GM12875 (cell line): ENCODE measurements around the gene MYCBP.

ENCODE experiments used
- H3K4me3 ChIP-seq: one replicate; pipeline ENCODE4 v1.5.1; 2011; ENCODE audit warnings: low read depth, low read length, control low read depth
- TF ChIP-seq, protein P1 (sequence below): IDR thresholded peaks from 2 replicates; pipeline ENCODE4 v1.5.1; 2011; ENCODE audit warnings: low read depth, mild to moderate bottlenecking, control low read depth, inconsistent platforms, low read length, moderate library complexity, borderline replicate concordance; ENCODE audit not compliant: insufficient read depth

MYCBP gene

DNA sequence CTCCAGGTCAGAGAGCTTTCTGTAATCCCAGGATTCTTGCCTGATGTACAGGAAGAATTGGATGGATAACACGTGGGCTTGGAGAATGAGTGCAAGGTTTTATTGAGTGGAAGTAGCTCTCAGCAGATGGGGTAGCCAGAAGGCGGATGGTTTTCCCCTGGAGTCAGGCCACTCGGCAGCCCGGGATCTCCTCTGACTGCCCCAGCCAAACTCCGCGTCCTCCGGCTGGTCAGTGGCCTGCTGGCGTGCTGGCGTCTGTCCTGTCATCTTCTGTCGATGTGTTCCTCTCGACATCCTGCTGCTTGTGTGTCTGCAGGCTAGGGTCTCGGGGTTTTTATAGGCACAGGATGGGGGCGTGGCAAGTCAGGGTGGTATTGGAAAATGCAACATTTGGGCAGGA lies 35.7 kb upstream of the MYCBP start:
- no peak overlapping the region for H3K4me3 ChIP-seq
- TF ChIP-seq, protein P1, sequence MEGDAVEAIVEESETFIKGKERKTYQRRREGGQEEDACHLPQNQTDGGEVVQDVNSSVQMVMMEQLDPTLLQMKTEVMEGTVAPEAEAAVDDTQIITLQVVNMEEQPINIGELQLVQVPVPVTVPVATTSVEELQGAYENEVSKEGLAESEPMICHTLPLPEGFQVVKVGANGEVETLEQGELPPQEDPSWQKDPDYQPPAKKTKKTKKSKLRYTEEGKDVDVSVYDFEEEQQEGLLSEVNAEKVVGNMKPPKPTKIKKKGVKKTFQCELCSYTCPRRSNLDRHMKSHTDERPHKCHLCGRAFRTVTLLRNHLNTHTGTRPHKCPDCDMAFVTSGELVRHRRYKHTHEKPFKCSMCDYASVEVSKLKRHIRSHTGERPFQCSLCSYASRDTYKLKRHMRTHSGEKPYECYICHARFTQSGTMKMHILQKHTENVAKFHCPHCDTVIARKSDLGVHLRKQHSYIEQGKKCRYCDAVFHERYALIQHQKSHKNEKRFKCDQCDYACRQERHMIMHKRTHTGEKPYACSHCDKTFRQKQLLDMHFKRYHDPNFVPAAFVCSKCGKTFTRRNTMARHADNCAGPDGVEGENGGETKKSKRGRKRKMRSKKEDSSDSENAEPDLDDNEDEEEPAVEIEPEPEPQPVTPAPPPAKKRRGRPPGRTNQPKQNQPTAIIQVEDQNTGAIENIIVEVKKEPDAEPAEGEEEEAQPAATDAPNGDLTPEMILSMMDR, result no peak

DNA sequence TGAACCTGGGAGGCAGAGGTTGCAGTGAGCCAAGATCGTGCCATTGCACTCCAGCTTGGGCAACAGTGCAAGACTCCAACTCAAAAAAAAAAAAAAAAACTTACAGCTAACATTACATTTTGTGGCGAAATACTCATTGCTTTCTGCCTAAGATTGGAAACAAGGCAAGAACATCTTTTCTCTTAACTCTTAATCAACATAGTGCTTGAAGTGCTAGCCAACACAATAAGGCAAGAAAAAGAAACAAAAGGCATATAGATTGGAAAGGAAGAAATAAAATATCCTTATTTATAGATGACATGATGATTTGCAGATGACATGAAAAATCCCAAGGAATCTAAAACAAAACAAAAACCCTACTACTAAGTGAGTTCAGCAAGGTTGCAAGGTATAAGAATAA lies 32.8 kb upstream of the MYCBP start:
- H3K4me3 ChIP-seq, result no peak overlapping the region
- TF ChIP-seq, protein P1, result no peak

DNA sequence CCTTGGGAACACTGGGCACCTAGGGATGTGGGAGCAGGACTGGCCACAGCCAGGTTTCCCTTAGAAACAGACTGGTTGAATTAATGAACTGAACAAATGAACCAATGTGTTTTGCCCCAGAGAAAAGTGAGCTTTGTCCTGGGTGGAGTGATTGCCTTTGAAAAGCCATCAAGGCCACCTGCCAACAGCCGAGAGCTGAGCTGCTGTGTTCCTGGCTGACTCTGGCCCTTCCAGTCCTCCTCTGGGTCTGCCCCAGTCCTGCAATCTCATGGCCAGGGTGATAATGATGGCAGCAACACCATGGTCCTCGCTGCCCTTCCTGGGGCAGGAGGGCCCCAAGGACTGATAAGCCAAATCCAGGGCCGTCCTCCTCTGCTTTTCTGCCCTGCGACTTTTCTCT lies 26.4 kb upstream of the MYCBP start:
- TF ChIP-seq, protein P1, result no peak
- no peak overlapping the region for H3K4me3 ChIP-seq

DNA sequence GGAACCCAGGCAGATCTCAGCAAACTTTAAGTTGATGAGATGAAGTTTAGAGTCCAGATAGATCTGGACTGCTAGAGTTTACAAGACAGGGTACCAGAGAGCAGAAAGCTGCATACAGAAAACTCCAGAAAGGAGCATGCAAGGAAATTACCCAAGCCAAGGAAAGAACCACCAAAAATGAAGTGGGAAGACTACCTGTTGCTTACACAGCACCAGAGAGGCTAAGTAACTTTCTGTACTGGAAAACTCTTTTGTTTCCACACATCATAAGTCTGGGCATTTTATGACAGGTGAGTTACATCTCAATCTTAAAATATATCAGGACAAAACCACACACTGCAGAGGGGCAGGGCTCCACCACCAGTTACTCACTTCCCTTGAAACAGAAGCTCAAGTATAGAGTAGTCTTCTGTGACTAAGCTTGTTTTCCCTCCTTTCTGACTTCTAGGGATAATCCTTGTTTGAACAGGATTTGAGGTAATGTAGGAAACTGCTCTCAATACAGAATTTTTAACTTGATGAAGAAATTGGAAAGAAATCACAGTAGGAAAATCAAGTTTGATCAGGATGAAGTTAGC lies 25.6 kb upstream of the MYCBP start:
- no peak overlapping the region for H3K4me3 ChIP-seq
- TF ChIP-seq, protein P1, result no peak

DNA sequence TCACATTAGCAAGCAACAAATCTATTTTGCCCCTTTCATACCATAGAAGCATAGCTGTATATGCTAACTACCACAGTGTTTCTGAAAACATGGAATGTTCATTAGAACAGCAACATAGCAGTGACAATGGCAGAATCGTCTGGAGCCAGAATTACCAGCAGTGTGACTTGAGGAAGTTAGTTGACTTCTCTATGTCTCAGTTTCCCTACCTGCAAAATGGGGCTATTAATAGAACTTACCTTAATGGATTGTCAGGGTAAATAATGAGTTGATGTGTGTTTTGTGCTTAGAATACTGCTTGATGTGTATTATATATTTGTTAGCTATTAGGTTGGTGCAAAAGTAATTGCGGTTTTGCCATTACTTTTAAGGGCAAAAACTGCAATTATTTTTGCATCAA lies 23.0 kb upstream of the MYCBP start:
- TF ChIP-seq, protein P1, result no peak
- no peak overlapping the region for H3K4me3 ChIP-seq

DNA sequence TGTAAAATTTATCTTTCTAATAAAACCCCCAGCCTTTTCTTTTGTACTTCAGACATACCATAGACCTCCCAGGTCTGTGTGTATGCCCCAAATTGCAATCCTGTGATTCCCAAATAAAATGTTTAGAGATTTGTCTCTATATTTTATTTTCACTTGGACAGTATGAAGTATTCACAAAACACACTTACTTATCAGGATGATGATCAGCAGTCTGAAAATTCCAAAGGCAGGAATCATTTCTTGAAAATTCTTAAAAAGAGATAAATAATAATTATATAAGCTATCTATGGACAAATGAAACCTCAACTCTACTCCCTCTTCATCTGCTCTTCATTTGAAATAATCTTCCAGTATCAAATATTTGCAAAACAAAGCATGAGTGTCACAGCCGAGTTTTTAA lies 19.8 kb upstream of the MYCBP start:
- no peak overlapping the region for H3K4me3 ChIP-seq
- TF ChIP-seq, protein P1, result no peak

DNA sequence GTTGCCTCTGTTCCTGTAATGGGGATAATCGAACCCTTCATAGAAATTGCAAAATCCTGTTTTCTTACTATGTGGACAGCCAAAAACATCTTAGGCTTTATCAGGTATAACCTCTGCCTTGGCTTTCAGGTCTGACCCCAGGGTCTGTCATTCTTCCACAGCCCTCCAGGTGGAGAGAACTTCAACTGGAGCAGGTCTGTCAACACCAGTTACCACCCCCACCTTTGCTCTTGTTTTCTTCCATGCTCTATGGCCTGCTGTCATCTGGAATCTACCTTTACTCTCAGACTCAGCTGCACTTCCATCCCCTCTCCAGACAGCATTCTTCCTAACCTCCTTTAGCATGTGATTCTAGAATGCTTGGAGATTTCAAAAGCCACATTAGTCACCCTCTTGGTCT lies 18.6 kb upstream of the MYCBP start:
- TF ChIP-seq, protein P1, result no peak
- no peak overlapping the region for H3K4me3 ChIP-seq
